ENCODE data around the gene MKLN1.

Gene MKLN1

DNA sequence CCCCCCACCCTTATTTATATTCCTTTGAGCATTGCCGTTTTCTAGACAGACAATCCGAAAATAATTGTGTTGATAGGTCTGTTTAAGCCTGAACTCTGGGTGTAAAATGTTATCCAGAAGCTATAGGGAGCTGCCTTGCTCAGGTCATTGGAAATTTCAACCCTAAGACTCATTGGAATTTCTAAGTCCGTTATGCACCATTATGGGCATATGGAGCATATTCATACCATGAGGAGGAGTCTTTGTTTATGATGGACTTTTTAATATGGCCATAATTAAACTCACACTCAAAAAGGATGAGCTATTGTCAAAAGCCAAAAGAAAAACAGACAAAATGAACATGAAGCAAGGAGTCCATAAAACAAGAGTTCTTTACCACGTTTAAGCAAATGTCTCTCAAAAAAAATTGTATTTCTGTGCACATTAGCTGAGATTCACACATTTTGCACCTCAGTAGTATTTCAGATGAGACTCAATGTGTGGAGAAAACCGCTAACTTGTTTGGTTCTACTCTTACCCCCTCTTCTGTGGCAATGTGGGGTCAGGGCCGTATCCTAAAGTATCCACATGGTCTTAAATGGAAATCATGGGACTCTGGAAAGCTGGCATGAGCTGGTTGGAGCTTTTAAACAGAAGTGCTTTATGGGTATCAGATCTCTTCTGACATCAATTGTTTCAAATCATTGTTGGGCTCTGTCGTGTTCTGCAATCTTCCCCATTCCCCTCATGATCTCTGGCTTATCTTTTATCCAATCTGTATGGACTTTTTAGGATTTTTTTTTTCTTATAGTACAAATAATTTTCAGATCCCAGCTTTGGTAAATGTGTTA lies 168.2 kb downstream of the MKLN1 start:
- Histone ChIP-seq H3K36me3 (replicated peaks) (no peaks in the 10 kb centered on the region), H3K27ac (no peak overlapping the region), H3K4me3 (ENCODE audit: low read depth, low read length) (no peak overlapping the region), H3K27me3 (replicated peaks) (no peaks in the 10 kb centered on the region)
- no peak for DNase-seq
- in situ Hi-C loops (cut with HindIII; ENCODE audit: low pct_ligation_motif_present, low sequenced_read_pairs), result no loop called here
- TF ChIP-seq, protein P1, sequence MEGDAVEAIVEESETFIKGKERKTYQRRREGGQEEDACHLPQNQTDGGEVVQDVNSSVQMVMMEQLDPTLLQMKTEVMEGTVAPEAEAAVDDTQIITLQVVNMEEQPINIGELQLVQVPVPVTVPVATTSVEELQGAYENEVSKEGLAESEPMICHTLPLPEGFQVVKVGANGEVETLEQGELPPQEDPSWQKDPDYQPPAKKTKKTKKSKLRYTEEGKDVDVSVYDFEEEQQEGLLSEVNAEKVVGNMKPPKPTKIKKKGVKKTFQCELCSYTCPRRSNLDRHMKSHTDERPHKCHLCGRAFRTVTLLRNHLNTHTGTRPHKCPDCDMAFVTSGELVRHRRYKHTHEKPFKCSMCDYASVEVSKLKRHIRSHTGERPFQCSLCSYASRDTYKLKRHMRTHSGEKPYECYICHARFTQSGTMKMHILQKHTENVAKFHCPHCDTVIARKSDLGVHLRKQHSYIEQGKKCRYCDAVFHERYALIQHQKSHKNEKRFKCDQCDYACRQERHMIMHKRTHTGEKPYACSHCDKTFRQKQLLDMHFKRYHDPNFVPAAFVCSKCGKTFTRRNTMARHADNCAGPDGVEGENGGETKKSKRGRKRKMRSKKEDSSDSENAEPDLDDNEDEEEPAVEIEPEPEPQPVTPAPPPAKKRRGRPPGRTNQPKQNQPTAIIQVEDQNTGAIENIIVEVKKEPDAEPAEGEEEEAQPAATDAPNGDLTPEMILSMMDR (IDR thresholded peaks at IDR 0.05; ENCODE audit: low read depth, low read length, missing control alignments), result no peak

DNA sequence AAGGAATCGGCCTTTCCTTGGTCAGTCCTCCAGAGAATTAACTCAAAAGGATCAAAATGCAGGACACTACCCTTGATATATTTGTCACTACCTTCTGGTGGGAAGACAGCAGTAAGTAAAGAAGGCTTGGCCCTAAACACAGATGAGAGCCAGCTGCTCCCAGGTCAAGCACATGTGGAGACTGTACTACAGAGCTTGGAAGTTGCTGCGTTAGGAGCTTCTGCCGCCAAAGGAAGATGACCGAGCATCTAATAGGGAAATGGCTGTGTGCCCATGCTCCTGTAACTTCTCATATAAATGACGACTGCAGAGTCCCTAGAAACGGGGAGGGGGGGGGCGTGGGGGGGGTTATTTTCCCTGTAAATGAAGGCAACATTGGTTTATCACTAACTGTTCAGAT lies 169.8 kb downstream of the MKLN1 start:
- TF ChIP-seq, protein P1 (IDR thresholded peaks at IDR 0.05; ENCODE audit: low read depth, low read length, missing control alignments), result no peak
- no peak for DNase-seq
- H3K4me3 ChIP-seq (ENCODE audit: low read depth, low read length), result no peak overlapping the region
- no peaks in the 10 kb centered on the region for H3K27me3 ChIP-seq (replicated peaks)
- no peaks in the 10 kb centered on the region for H3K36me3 ChIP-seq (replicated peaks)
- H3K27ac ChIP-seq, result no peak overlapping the region
- in situ Hi-C loops (cut with HindIII; ENCODE audit: low pct_ligation_motif_present, low sequenced_read_pairs), result no loop called here

DNA sequence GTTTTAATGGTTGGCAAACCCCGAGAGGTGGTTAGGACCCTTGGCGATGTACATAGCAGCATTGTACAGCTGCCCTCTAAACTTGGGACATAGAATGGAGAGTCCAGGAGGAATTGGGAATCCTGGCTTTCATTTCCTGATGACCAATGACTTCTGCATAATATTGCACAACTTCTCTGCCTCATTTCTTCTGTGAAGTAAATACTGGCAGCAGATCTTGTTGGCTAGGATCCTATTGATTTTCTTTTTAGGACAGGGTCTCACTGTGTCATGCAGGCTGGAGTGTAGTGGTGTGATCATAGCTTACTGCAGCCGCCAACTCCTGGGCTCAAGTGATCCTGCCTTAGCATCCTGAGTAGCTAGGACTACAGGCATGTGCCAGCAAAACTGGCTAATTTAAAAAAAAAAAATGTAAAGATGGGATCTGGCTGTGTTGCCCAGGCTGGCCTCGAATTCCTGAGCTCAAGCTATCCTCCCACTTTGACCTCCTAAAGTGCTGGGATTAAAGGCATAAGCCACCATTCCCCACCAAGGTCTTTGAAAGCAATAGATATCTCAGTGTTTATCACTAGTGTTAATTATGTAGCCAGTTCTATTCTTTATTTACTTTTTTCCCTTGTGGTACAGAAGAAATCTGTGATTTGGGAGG lies 170.7 kb downstream of the MKLN1 start:
- Histone ChIP-seq H3K36me3 (replicated peaks) (no peaks in the 10 kb centered on the region), H3K27ac (no peak overlapping the region), H3K4me3 (ENCODE audit: low read depth, low read length) (no peak overlapping the region), H3K27me3 (replicated peaks) (no peaks in the 10 kb centered on the region)
- DNase-seq, result no peak
- in situ Hi-C loops (cut with HindIII; ENCODE audit: low pct_ligation_motif_present, low sequenced_read_pairs), result no loop called here
- TF ChIP-seq, protein P1 (IDR thresholded peaks at IDR 0.05; ENCODE audit: low read depth, low read length, missing control alignments), result no peak

DNA sequence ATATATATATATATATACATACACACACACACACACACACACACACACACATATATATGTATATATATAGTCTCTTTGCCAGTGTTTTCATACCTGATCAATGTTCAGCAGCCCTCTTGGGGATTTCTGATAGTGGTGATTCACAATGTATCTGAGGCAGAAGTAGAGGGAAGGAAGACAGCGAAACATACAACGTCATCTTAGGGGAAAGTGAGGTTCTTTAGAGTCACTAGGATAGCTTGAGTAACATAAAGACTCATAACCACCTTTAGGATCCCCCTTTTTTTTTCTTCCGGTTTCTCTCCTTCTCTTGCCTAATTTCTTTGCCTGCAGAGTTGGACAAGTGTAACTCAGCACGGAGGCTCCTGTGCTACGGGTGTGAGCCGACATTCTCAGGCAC lies 172.1 kb downstream of the MKLN1 start:
- TF ChIP-seq, protein P1 (IDR thresholded peaks at IDR 0.05; ENCODE audit: low read depth, low read length, missing control alignments), result no peak

DNA sequence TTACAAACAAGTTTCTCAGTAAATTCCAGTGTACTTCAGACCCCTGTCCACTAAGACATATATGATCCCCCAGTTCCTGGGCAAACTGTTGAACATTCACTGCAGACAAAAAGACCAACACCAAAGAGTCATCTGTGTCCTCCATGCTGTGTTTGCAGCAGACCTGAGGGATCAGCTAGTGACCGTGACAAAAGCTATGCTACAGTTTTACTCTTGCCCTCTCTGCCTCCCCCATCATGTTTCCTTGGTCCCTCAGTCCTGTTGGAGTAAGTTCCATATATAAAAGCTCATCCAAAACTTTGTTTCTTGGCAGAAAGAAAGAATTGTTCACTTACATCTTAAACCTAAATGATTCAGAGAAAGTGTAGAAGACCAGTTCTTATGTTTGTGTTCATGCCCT lies 172.7 kb downstream of the MKLN1 start:
- TF ChIP-seq, protein P1 (IDR thresholded peaks at IDR 0.05; ENCODE audit: low read depth, low read length, missing control alignments), result no peak
- Histone ChIP-seq H3K27me3 (replicated peaks) (no peaks in the 10 kb centered on the region), H3K36me3 (replicated peaks) (no peaks in the 10 kb centered on the region), H3K27ac (no peak overlapping the region), H3K4me3 (ENCODE audit: low read depth, low read length) (no peak overlapping the region)
- DNase-seq, result no peak
- in situ Hi-C loops (cut with HindIII; ENCODE audit: low pct_ligation_motif_present, low sequenced_read_pairs), result no loop called here

More for the DNA sequence above, 172.1 kb downstream of the MKLN1 start:
- no peak for DNase-seq
- no peak overlapping the region for H3K4me3 ChIP-seq (ENCODE audit: low read depth, low read length)
- no peaks in the 10 kb centered on the region for H3K36me3 ChIP-seq (replicated peaks)
- H3K27ac ChIP-seq, result no peak overlapping the region
- H3K27me3 ChIP-seq (replicated peaks), result no peaks in the 10 kb centered on the region
- in situ Hi-C loops (cut with HindIII; ENCODE audit: low pct_ligation_motif_present, low sequenced_read_pairs), result no loop called here
